ENCODE measurements around the gene GAL.

Gene GAL

GRCh38 chr11:68711114-68711513 lies 26.8 kb downstream of the GAL start:
- no peak for DNase-seq (ENCODE audit: low read depth)

- DNase-seq (ENCODE audit: low read depth): no peak
These were observed 29.9 kb downstream of the GAL start for GRCh38 chr11:68714060-68714856.

GRCh38 chr11:68715456-68716122 lies 31.2 kb downstream of the GAL start:
- no peak for DNase-seq (ENCODE audit: low read depth)

- no peak for DNase-seq (ENCODE audit: low read depth)
These were observed 36.7 kb downstream of the GAL start for GRCh38 chr11:68721075-68721474.

- no peak for DNase-seq (ENCODE audit: low read depth)
These were observed 37.8 kb downstream of the GAL start for GRCh38 chr11:68722143-68722542.

GRCh38 chr11:68724293-68724692 lies 39.9 kb downstream of the GAL start:
- DNase-seq (ENCODE audit: low read depth): no peak

GRCh38 chr11:68727783-68728182 lies 43.4 kb downstream of the GAL start:
- no peak for DNase-seq (ENCODE audit: low read depth)

- DNase-seq (ENCODE audit: low read depth): no peak
These were observed 49.8 kb downstream of the GAL start for GRCh38 chr11:68734111-68734510.

GRCh38 chr11:68735125-68735524 lies 50.8 kb downstream of the GAL start:
- DNase-seq (ENCODE audit: low read depth): no peak

- no peak for DNase-seq (ENCODE audit: low read depth)
These were observed 51.3 kb downstream of the GAL start for GRCh38 chr11:68735646-68736045.

Measured in stimulated activated CD8-positive, alpha-beta memory T cell treated with anti-CD3 and anti-CD28 coated beads, Interleukin-12 subunit alpha, Interleukin-12 subunit beta, amount 100 ng/mL, for 1 hour (primary cell).